Fibroblast of skin of back (primary cell): ENCODE data around the gene NTNG1.
A peak's percentile ranks its signal among the peaks of the same experiment; 100 is the strongest.

ENCODE experiments used
- DNase-seq: peaks from one replicate; pipeline ENCODE4 v3.0.0-alpha.2; 2013

NTNG1 gene

DNA sequence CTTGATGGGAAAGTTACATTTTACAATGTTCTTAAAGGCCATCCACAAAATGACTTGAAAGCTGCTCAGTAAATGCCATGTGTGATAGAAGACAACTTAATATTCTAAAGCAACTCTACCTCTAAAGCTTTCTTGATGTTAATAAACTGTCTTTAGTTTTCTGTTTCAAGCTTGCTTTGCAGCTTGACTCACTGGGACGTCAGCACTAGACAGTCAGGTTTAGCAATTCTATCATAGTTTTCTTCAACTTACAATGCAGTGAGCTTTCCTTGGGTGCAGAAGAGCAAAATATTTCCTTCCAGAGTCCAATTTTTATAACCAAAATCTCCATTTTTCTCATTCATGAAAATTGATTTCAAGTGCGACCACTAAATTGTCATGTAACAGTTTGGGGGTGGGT, 273.1 kb downstream of the NTNG1 start:
- no peak for DNase-seq

DNA sequence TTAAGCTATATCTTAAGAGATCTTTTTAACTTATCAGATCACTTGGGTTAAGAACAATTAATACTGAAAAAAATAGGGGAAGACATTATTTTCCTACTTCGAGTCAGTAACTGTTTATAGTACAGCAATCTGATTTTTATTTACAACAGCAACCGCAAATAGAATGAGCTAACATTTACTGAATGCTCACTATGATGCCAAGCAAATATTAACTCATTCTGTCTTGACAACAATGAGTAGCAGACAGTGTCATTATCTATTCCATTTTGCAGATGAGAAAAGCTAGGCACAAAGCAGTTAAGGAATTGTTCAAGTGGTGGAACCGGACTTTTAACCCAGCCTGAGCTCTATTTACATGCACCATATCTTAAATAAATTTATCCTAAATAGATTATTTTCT, 273.7 kb downstream of the NTNG1 start:
- no peak for DNase-seq

DNA sequence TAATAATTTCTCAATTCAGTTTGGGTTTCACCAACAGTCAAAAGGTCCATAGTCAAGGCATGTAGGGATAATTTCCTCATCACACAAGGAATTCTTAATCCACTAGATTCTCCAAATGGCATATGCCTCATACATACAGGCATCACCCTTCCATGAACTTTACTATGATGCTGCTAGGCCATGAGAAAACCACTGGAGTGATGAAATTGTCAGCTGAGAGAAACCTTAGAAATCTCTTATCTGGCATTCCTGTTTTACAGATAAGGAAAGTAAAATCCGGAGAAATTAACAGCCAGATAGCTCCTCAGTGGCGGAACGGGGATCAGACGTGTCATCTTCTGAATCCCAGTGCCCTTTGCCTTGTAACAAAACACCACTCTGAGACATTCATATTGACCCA, 274.4 kb downstream of the NTNG1 start:
- DNase-seq = no peak

DNA sequence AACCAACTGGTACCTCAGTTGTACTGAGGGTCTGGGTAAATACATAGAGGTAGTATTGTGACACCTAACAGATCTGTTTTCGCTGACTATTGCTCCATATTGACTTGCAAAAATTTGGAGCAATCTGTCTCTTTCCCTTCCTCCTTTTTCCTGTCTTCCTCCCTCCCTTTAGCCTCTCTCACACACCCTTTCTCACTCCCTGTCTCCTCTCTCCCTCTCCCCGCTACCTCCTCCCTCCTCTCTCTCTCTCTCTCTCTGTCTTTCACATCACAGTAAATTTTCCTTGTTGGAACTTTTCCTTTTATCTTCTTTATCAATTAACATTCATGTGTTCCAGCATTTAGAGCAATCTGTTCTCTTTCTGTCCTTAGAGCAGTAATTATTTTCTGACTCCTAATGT, 278.2 kb downstream of the NTNG1 start:
- DNase-seq = no peak

DNA sequence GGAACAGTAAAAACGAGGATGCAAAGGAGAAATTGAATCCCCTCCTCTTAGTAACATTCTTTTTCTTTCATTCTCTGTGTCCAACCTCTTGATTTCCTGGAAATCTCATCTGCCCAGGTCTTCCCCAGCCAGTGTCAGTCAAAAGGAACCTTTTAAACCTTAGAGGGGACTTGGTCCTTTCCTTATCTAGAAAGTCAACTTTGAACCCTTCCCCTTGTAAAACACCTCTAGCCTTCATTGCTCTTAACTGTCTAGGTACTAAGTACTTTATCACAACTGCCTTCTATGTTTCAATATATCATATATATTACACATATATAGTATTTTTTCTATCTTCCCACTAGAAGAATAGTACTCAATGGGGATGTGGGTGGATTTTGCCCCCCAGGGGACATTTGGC, 282.1 kb downstream of the NTNG1 start:
- DNase-seq = no peak

DNA sequence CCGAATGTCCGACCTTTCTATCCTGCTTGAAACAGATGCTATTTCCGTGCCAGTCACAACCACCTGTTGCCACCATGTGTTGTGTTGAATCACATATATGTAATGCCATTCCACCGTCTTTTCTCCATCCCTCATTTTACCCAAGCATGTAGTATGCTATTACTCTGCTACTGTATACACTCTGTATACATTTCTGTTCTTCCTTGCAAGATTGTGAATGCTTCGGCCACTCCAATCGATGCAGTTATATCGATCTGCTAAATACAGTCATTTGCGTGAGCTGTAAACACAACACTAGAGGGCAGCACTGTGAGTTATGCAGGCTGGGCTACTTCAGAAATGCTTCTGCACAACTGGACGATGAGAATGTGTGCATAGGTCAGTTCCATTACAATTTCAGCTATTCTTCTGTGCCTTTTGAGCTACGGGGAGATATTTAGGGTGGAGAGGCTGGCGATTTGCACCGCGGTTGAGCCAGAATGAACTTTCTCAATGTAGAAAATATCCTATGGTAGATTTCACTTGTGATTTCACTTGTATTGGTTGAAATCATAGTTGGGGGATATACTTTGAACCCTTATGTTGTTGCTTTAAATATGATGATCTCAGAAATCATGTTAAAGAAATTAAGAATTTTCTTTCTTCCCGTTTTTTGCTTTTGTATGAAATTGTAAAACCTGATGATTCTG, 289.8 kb downstream of the NTNG1 start:
- peak; percentile 42 for DNase-seq

DNA sequence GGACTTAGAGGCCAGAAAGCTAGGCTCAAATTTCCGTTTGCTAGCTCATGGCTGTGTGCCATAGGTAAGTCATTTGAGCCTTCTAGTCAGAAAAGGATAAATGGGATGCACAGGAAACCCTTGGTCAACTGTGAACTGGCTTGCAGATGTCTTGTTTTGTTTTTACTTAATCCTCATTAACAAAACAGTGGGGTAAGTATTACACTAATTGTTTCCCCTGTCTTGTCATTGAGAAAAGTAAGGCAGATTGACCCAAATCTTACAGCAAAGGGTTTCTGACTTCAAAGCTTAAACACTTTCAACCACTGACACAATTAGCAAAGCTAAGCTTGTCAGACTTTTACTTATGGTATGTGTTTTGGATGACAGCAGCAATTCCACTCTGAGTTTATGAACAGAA, 291.3 kb downstream of the NTNG1 start:
- no peak for DNase-seq

DNA sequence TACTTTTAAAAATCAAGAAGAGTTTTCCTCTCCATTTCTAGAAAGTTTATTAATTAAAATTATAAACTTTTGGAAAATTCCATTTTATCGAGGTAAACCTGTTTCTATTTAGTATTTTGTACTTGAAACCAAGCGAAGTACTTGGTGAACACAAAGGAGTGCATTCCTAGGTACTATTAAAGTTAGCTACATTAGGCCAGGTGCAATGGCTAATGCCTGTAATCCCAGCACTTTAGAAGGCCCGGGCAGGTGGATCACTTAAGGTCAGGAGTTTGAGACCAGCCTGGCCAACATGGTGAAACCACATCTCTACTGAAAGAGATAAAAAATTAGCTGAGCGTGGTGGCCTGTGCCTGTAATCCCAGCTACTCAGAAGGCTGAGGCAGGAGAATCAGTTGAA, 292.2 kb downstream of the NTNG1 start:
- DNase-seq = no peak

DNA sequence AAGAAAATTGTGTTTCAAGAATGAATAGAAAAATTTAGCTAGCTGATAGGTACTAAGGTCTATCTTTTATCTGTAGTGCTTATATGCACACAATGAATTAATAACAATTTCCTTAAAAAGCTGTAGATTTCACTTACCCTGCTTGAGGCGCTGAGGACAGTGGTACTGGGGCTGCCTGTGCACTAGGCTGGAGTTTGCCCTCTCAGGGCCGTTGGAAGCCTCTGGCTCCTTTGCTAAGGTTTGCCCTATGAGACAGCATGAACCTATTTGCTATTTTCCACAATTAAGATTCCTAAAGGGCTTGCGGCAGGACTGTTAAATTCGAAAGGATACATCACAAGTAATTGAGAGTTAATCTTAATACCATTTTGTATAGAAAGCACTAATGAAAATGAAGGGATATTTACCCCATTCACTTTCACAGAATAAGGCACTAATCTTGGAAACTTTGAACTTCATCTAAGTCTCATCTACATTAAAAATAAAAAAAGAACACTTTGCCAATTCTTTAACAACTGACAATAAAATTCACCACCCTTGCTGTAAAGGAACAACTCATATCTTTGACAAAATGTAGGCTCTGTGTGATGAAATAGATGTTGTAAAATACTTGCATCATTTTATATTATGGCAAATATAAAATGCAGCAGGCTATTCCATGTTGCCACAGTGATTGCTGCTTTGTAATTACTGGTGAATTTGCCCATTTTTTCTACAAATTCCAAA, 293.0 kb downstream of the NTNG1 start:
- no peak for DNase-seq

DNA sequence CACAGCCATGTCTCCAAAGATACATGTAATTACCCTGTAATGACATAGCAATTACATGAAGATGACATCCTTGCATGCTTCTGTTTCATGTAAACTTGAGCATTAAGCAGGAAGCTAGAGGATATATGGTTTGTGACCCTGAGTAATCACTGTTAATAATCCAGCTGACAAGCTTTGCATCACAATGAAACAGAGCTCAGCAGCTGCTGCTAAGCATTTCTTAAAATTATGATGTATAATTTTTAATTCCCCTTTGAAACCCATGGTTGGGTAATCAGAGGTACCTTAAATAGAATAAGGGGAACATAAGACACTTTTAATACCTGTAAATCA, 293.5 kb downstream of the NTNG1 start:
- no peak for DNase-seq

DNA sequence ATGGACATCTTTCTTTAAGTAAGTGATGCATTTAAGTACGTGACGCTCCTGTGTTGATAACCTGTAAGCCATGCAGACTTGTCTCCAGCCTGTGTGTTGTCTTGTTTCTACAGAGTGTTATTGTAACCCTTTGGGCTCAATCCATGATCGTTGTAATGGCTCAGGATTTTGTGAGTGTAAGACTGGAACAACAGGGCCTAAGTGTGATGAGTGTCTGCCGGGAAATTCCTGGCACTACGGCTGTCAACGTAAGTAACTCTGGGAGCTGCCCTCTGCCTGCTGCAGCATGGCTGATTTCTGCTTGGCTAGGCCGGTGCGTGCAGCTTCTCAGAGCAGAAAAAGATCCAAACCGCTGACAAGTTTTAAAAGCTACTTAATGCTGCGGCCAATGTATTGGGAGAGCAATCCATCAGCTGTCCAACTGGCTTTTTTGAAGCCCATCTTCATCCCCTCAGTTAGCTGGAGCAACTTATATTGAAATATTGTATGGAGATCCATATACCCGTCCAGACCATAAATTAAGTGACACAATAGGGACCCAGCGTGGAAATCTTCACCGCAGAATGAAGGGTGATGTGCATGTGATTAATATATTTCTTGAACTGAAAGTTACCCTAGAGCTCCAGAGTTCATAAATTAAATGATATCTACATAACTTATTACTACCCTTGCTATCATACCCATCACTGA, 295.9 kb downstream of the NTNG1 start:
- DNase-seq = no peak

DNA sequence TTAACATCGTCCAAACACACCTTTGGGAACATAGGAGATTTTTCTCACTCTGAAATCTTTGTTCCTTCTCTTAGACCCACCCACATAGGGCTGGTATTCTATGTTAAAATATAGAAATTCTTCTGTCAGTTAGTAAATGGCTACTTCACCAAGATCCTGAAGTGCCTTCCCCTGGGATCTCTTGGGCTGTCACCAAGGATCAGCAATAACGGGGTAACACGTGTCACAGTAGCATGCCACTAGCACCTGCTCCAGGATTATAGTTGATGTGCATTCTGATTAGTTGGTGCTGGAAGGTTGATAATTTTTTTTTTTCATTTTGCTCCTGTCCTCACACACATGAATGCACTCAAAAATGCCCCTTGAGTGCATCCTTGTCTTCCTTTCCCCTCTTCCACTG, 298.7 kb downstream of the NTNG1 start:
- DNase-seq = no peak

DNA sequence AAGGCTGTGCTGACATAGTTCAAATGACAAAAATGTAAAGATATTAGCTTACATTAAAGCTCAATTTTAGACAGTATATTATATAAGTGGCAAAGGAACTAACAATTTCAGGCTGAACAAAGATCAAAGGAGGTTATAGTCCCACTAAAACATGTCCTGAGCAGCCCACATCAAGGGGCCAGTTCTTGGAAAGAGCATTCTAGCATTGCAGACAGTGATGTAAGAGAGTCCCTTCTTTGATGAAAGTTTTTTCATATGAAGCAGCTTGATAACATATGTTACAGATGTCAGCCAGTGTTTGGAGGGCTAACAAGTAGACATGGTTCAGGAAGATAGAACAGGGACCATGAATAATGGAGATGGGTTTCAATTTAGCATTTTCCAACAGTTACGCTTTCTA, 301.7 kb downstream of the NTNG1 start:
- DNase-seq = no peak

DNA sequence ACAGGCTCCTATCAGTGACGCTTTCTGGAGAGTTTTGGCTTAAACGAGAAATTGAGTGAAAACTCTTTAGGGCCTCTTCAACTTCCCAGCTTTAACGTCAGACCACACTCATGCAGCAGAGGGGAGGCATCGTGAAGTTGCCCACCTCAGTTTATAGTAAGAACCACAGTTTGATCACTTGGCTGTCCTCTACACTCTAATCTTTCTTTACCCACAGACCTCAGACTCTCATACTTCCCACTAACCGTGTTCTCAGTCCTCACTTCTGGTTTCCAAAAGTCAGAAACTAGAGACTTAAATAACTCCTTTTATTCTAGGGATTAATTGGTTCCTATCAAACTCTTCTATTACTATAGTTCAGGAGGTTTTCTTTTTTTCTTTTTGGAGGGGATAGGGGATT, 302.2 kb downstream of the NTNG1 start:
- no peak for DNase-seq

DNA sequence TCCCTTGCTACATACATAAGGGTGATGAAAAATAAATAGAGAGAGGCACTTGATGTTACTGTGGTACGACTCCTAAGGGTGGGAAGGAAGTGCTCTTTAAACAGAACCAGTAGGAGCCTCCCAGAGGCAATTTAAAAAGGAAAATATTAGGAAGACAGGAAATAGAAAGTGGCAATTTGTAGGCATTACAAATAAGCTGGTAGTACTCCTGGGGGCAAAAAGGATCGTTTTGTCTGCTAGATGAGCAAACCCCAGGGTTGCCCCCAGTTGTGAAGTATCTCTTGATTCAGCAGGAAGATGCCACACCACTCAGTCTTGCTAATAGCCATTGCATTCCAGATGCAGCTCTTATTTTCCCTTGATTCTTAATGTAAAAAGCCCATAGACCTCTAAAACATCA, 303.0 kb downstream of the NTNG1 start:
- no peak for DNase-seq

DNA sequence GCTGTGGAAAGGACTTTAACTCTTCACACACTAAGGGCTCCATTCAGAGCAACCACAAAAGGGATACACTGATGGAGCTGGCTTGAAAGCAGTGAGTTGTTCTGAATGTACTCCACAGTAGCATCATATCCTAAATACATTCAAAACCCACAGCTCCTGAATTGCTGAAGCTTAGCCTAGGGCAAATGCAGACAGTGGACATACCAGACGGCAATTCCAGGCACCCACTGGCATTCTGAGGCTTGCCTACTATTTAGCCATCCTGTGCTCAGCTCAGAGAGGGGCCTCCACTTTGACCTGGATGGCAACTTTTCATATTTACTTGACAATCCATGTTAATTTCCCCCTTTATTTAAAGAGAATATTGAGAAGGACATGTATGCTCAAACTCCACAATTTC, 303.5 kb downstream of the NTNG1 start:
- DNase-seq = no peak

DNA sequence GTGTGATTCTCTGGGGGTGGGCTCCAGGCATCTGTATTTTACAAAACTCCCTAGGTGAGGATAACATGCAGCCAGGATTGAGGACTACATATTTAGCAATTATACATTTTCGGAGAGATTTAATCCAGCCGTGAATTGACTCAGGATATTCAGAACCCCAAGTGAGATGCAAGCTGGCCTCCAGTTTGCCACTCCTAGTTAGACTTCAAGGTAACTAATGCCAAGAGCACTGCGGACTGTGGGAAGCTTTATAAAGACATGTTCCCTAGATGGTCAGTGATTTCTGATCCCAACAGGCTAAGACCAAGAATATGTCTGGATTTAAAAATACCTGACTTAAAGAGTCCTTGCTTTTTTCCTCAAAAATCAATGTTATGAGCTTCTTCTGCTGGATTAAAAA, 308.5 kb downstream of the NTNG1 start:
- DNase-seq = no peak

DNA sequence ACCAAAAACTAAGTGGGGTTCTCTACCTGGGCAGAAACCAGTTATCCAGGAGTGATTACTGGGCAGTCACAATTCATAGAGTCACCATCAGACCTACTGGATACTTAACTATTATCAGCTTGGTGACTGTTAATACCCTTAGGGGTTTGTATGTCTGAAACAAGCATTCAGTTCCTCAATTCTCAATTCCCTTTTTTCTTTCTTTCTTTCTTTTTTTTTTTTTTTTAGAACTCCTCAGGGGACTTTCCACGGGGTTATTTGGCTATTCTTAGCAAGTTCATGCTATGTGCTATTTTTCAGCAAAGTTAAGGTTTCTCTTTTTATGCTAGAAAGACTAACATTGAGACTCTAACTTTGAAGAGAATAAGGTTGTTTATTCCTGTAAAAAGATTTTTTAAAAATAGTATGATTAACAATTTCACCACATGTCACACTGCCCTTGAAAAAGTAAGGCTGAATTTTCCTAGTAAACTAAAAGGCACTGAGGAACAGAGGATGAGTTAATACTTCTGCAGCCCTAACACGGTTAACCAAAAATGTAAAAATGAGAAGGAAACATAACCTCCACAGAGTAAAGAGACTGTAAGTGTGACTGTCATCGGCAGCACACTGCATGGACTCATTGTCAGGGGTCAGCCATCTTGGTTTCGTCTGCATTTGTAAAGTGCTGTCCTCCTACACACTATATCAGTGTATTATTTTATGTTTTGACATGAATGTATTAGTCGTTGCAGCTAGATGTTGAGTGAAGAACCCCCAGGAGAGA, 310.2 kb downstream of the NTNG1 start:
- no peak for DNase-seq

DNA sequence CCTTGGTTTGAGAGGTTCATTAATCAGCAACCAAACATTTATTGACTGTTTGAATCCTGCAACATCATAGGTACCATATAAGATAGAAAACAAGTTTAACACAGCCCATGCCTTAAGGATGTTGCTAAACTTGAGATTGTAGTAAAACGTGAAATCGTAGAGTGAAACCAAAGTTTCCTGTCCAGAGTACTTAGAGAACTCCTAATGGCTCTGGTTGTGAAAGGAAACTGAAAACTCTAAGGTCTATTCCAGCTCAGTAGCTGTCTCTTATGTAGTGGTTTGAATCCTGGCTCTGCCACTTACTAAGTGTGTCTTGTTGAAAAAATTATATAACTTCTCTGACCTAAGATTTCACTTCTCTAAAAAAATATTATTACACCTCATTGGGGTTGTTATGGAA, 310.9 kb downstream of the NTNG1 start:
- DNase-seq = no peak

DNA sequence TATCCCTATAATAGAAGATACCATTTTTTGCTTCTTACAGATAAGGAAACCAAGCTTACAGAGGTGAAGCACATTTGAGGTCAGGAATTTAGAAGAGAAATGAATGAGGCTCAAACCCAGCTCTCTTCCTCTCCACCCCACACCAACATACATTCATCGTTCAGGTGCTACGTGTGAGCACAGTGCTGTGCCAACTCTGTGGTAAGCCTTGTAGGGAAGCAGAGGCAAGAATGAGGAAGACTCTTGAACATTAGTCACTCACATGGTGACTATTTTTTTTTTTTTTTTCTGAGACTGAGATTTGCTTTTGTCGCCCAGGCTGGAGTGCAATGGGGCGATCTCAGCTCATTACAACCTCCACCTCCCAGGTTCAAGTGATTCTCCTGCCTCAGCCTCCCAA, 314.0 kb downstream of the NTNG1 start:
- DNase-seq = no peak

DNA sequence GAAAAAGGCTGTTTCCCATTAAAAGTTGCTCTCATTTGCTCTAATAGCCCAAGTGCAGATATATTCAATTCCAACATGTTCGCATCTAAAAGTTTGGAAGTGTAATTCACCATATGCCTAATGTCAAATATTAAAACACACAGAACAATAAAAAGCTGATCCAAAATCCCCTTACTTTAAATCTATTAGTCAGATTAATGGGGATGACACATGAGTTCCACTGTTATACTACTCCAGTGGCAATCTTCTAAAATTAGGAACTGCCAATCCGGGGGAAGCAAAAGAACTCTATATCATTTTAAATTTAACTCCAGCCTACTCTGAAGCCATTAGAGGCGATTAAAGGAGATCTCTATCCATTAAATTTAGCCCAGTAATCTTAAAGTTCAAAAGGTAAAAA, 317.1 kb downstream of the NTNG1 start:
- DNase-seq = no peak

DNA sequence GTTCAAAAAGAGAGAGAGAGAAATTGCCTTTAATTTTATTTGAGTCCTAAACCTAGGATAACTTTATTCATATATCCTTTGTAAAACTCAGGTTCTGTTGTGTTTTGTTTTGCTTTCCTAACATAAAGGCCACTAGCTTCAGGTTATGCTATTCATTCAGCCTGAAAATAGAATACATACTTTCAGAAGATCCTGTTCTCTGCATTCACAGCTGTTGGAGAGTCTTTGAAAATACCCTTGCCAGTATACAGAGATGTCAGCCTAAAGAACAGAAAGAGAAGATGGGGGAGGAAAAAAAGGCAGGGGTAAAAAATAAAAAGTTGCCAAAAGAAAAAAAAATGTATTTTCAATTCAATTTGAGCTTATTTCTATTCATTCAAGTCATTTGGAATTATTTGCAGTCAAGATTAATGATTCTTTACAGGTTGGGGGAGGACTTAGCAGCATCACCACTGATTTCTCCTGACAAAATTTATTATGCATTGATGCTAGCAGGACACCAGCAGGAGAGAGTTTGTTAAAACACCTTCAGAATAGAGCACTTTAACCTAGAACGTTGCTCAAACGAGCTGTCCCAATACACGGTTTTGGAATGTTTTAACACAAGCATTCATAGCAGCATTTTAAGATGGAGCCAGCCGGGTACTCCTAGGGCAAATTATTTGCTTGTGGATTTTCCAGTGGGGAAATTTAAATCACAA, 318.5 kb downstream of the NTNG1 start:
- DNase-seq = no peak

DNA sequence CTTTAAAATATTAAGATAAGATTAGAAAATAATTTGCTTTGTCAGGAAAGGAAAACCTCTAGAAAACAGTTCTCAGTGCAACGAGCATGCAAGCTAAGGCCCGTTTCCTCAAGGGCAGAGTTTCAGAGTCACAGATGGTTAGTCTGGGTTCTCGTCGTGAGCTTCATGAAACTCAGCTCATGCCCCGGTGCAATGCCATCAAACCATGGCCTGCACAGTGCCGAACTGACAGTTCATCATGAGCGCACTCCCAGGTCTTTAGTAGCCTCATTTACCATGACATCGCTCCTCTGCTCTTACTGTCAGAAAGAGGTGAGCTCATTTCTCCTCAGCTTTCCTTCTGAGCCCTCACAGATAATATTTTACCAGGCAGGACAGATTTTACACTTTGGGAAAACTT, 319.2 kb downstream of the NTNG1 start:
- no peak for DNase-seq
